IMR-90 (cell line): ENCODE results near the gene SYNE2. TPM values are rescaled to one million over a fixed set of nuclear protein-coding genes. Genes with fewer than 3 reads are reported as not detected.

Source experiments
- ATAC-seq: fragments of 200-7000 bp; cut with Tn5 transposase; 2 replicates; pipeline ENCODE4 v1.9.1; 2020; ENCODE audit warnings: low read depth, mild to moderate bottlenecking, moderate library complexity
- BruUV-seq: library from RNA; stranded (reverse); fragments of 400-500 nt; replicated peaks from 2 replicates; lab custom pipeline; 2021; lab: Mats Ljungman, UMichigan
- CTCF ChIA-PET: fragments of 300-600 bp; formaldehyde crosslinking; extraction: SDS; loops from one replicate; lab custom pipeline; 2021; ENCODE audit warnings: antibody characterized with exemption; lab: Yijun Ruan, JAX
- POLR2A ChIA-PET: fragments of 300-600 bp; sonication (Branson Sonifier 250); formaldehyde crosslinking; loops from one replicate; lab custom pipeline; 2022; ENCODE audit warnings: antibody characterized with exemption; ENCODE audit not compliant: unreplicated experiment; lab: Charles Lee
- DNase-seq: peaks from one replicate; pipeline ENCODE4 v3.0.0; 2013
- H2AFZ ChIP-seq: replicated peaks from 2 replicates; pipeline ENCODE3; 2013; ENCODE audit warnings: low read length, mild to moderate bottlenecking; ENCODE audit not compliant: poor library complexity
- H2AK5ac ChIP-seq: 2 replicates; pipeline ENCODE4 v1.6.1; 2013; ENCODE audit warnings: low read depth, low read length, inconsistent platforms
- H2AK9ac ChIP-seq: replicated peaks from 2 replicates; pipeline ENCODE3; 2013; ENCODE audit warnings: mild to moderate bottlenecking, low read depth, low read length, moderate library complexity; ENCODE audit not compliant: poor library complexity
- H2BK120ac ChIP-seq: 2 replicates; pipeline ENCODE4 v1.6.1; 2013; ENCODE audit warnings: low read depth, low read length, inconsistent platforms
- H2BK15ac ChIP-seq: 3 replicates; pipeline ENCODE4 v1.6.1; 2013; ENCODE audit warnings: low read depth, low read length, inconsistent platforms
- H2BK20ac ChIP-seq: 2 replicates; pipeline ENCODE4 v1.6.1; 2013; ENCODE audit warnings: low read depth, mild to moderate bottlenecking, inconsistent platforms, low read length, moderate library complexity
- H2BK5ac ChIP-seq: 2 replicates; pipeline ENCODE4 v1.6.1; 2013; ENCODE audit warnings: mild to moderate bottlenecking, low read depth, low read length, inconsistent platforms; ENCODE audit not compliant: poor library complexity, severe bottlenecking
- H3K14ac ChIP-seq: replicated peaks from 2 replicates; pipeline ENCODE4 v1.6.1; 2013; ENCODE audit warnings: low read depth, low read length, inconsistent platforms
- H3K18ac ChIP-seq: 2 replicates; pipeline ENCODE4 v1.6.1; 2013; ENCODE audit warnings: low read depth, low read length, control low read depth
- H3K23ac ChIP-seq: 2 replicates; pipeline ENCODE4 v1.6.1; 2013; ENCODE audit warnings: low read depth, low read length, inconsistent platforms
- H3K27ac ChIP-seq: 2 replicates; pipeline ENCODE4 v1.5.1; 2013; ENCODE audit warnings: mild to moderate bottlenecking, control low read depth, low read length; ENCODE audit not compliant: insufficient read depth
- H3K27me3 ChIP-seq: 2 replicates; pipeline ENCODE4 v1.6.1; 2013; ENCODE audit warnings: low read length; ENCODE audit not compliant: control insufficient read depth, insufficient read depth
- H3K36me3 ChIP-seq: 2 replicates; pipeline ENCODE4 v1.6.1; 2013; ENCODE audit warnings: low read length, mixed read lengths; ENCODE audit not compliant: control insufficient read depth, insufficient read depth
- H3K4ac ChIP-seq: 2 replicates; pipeline ENCODE4 v1.6.1; 2013; ENCODE audit warnings: low read depth, low read length, inconsistent platforms
- H3K4me1 ChIP-seq: 2 replicates; pipeline ENCODE4 v1.6.1; 2013; ENCODE audit warnings: low read length, mixed read lengths; ENCODE audit not compliant: control insufficient read depth, insufficient read depth
- H3K4me2 ChIP-seq: 2 replicates; pipeline ENCODE4 v1.6.1; 2013; ENCODE audit warnings: low read depth, mild to moderate bottlenecking, control low read depth, low read length, moderate library complexity
- H3K4me3 ChIP-seq: 2 replicates; pipeline ENCODE4 v1.5.1; 2013; ENCODE audit warnings: low read depth, mild to moderate bottlenecking, control low read depth, low read length, moderate library complexity; ENCODE audit not compliant: insufficient read depth
- H3K56ac ChIP-seq: 2 replicates; pipeline ENCODE4 v1.6.1; 2013; ENCODE audit warnings: low read length, inconsistent platforms; ENCODE audit not compliant: insufficient read depth; ENCODE audit errors: extremely low read depth
- H3K79me1 ChIP-seq, 2 experiments: 2 replicates each; pipeline ENCODE4 v1.6.1; 2013; ENCODE audit warnings: low read length in 2 of 2, inconsistent platforms in 1 of 2, low read depth in 1 of 2
- H3K9ac ChIP-seq: 2 replicates; pipeline ENCODE4 v1.6.1; 2013; ENCODE audit warnings: low read depth, low read length, control low read depth
- H3K9me1 ChIP-seq: 2 replicates; pipeline ENCODE4 v1.6.1; 2013; ENCODE audit warnings: low read length, inconsistent platforms; ENCODE audit not compliant: insufficient read depth
- H3K9me3 ChIP-seq: 2 replicates; pipeline ENCODE4 v1.6.1; 2013; ENCODE audit warnings: low read length; ENCODE audit not compliant: control insufficient read depth, insufficient read depth
- H4K20me1 ChIP-seq: 2 replicates; pipeline ENCODE4 v1.6.1; 2013; ENCODE audit warnings: low read length, inconsistent platforms; ENCODE audit not compliant: insufficient read depth
- H4K5ac ChIP-seq: 2 replicates; pipeline ENCODE4 v1.6.1; 2013; ENCODE audit warnings: mild to moderate bottlenecking, low read depth, low read length, control low read depth
- H4K8ac ChIP-seq, 2 experiments: 2 replicates each; pipeline ENCODE4 v1.6.1; 2013; ENCODE audit warnings: low read depth in 2 of 2, low read length in 2 of 2, control low read depth in 1 of 2, inconsistent platforms in 1 of 2
- H4K91ac ChIP-seq: 2 replicates; pipeline ENCODE4 v1.6.1; 2013; ENCODE audit warnings: low read depth, low read length, inconsistent platforms; ENCODE audit not compliant: insufficient read depth
- CTCF ChIP-seq: conservative IDR thresholded peaks from 2 replicates; pipeline ENCODE4 v1.5.1; 2012; ENCODE audit warnings: mild to moderate bottlenecking, low read depth, low read length, improper control_type of control experiment
- ELK1 ChIP-seq: fragments of 150-350 bp; IDR thresholded peaks from 2 replicates; pipeline ENCODE4 v1.6.1; 2016; ENCODE audit warnings: low read depth, mild to moderate bottlenecking, low read length, moderate library complexity, borderline replicate concordance
- RAD21 ChIP-seq: IDR thresholded peaks from 2 replicates; pipeline ENCODE4 v1.6.1; 2012; ENCODE audit warnings: low read length, improper control_type of control experiment
- SMC3 ChIP-seq: fragments of 150-350 bp; IDR thresholded peaks from 2 replicates; pipeline ENCODE4 v1.6.1; 2016; ENCODE audit warnings: low read depth, mild to moderate bottlenecking, antibody characterized with exemption, low read length, moderate library complexity
- WGBS, 2 experiments: methylation state at CpG; one replicate each; pipeline versions ENCODE4 v1.1.5 to v1.1.7; 2013; ENCODE audit warnings: missing lambda C conversion rate in 2 of 2; ENCODE audit not compliant: insufficient read length in 1 of 2; ENCODE audit errors: extremely low coverage in 2 of 2; 5-methylcytosine and 5-hydroxymethylcytosine counted together
- dilution Hi-C: fragments of 300-500 bp; cut with HindIII; formaldehyde crosslinking; loops from one replicate; pipeline ENCODE4 v1.14.3; 2018; ENCODE audit warnings: low sequenced_read_pairs; ENCODE audit not compliant: unreplicated experiment
- in situ Hi-C: fragments of 300-500 bp; cut with MboI; formaldehyde crosslinking; loops from 3 replicates; pipeline ENCODE4 v1.14.3; 2019; ENCODE audit warnings: low sequenced_read_pairs, inconsistent platforms, mixed read lengths
- intact Hi-C: fragments of 100-400 bp; cut with micrococcal nuclease; formaldehyde crosslinking; loops from 2 replicates; pipeline ENCODE4 v1.10.0; 2022
- polyA plus RNA-seq, 3 experiments: library from polyadenylated mRNA; depleted of rRNA; stranded (reverse); fragments of >200 nt; gene quantifications; 2 replicates each; pipeline ENCODE4 v1.2.3, GENCODE V29; 2012; ENCODE audit warnings: low replicate concordance in 1 of 3
- total RNA-seq: library from RNA; depleted of rRNA; stranded (reverse); fragments of >200 nt; gene quantifications from 2 replicates; pipeline ENCODE4 v1.2.3, GENCODE V29; 2012

SYNE2 gene
- total and polyA plus RNA-seq, 2 of the 4 experiments (the other 2 are of a cell fraction) = 5.2 to 28.9 TPM

GRCh38 chr14:64060648-64061096 is 207.9 kb downstream of the SYNE2 start:
- peak; percentile 44 for TF ChIP-seq RAD21
- no peak for TF ChIP-seq ELK1
- 0 out of 2 replicates have a peak, but pooled peaks have one; percentile 14 for TF ChIP-seq SMC3
- peak; percentile 38; the same call in 1 of the 2 replicates for TF ChIP-seq CTCF
- H4K91ac ChIP-seq = no peak overlapping the region
- no peak overlapping the region for H3K56ac ChIP-seq
- no peaks in the 10 kb centered on the region for H3K36me3 ChIP-seq
- H3K4ac ChIP-seq = no peak overlapping the region
- peak overlapping the region; percentile 38; the same call in 1 of the 2 replicates for H2BK120ac ChIP-seq
- ChIA-PET CTCF (interaction anchor here (0.6 to 1.0 kb wide), 4 partner anchors 13 to 233 kb away, joined by 3 to 4 read pairs (median 3); partner anchors contain the start of gene ESR2), POLR2A (no interaction called here)
- H3K79me1 ChIP-seq = no peaks in the 10 kb centered on the region
- no peak overlapping the region for H3K27ac ChIP-seq
- no peak overlapping the region; a peak in 1 of 4 replicates for H4K8ac ChIP-seq
- no peaks in the 10 kb centered on the region for H4K20me1 ChIP-seq
- no peak overlapping the region for H3K9ac ChIP-seq
- H2BK20ac ChIP-seq = 0 out of 2 replicates have a peak overlapping the region, but pooled peaks have one; percentile 13
- H2AK9ac ChIP-seq = peak overlapping the region; percentile 45
- no peak overlapping the region for H3K4me2 ChIP-seq
- H3K27me3 ChIP-seq = no peaks in the 10 kb centered on the region
- intact Hi-C loops = no loop called here
- no peak for DNase-seq
- H3K18ac ChIP-seq = no peak overlapping the region
- peak; percentile 48 for ATAC-seq
- no peak overlapping the region for H3K4me3 ChIP-seq
- H2BK15ac ChIP-seq = no peak overlapping the region
- H3K9me3 ChIP-seq = no peaks in the 10 kb centered on the region
- no CpG with 5 or more reads among the region's 5 CpGs for WGBS, 2 experiments
- dilution Hi-C loops = no loop called here
- H2BK5ac ChIP-seq = no peak overlapping the region
- H2AK5ac ChIP-seq = no peak overlapping the region
- in situ Hi-C loops = no loop called here
- no peaks in the 10 kb centered on the region for H3K9me1 ChIP-seq
- 0 out of 2 replicates have a peak overlapping the region, but pooled peaks have one; percentile 53 for H3K23ac ChIP-seq
- H2AFZ ChIP-seq = peak overlapping the region; percentile 4
- no peak overlapping the region for H4K5ac ChIP-seq
- H3K4me1 ChIP-seq = no peaks in the 10 kb centered on the region
- H3K14ac ChIP-seq = peak overlapping the region; percentile 80; the same call in 1 of the 2 replicates
- no TSS peak for BruUV-seq
